ENCODE data around the gene MEX3D. TPM values are rescaled to one million over a fixed set of nuclear protein-coding genes. Genes with fewer than 3 reads are reported as not detected.

Gene MEX3D
- total RNA-seq, 2 donors from 2014 or later: 31.9 to 54.3 TPM

DNA sequence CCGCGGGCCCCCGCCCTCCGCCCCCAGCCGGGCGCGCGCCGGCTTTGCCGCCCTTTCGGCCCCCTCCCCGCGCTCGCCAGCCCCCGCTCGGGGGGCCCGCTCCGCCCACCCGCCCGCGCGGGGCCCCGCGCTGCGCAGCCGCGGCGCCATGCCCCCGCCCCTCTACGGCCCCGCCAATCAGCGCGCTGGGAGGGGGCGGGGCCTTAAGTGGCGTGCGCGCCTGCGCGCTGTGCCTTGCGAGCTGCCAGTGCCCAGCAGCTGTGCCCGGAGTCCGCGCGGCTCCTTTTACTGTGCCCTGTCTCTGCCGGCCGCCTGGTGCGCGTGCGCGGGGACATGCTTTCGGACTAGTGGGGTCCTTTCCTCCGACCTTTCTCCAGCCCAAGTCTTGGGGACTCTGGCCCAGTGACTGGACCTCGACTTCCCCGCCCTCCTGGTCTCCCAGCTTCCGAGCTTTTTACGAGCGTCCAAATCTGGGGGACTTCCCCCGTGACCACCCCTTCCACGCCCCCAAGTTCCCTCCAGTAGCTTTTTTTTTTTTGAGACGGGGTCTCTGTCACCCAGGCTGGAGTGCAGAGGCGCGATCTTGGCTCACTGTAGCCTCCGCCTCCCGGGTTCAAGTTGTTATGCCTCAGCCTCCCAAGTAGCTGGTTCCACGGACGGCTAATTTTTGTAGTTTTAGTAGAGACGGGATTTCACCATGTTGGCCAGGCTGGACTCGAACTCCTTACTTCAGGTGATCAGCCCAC lies 24.8 kb upstream of the MEX3D start, which contains the start of gene MBD3:
Gene MBD3 (minus strand): TSS at position 111 of the 746 bp plus-strand sequence. CDS start 234 bp downstream, outside the sequence.
- H3K9me3 ChIP-seq: no peaks in the 10 kb centered on the region
- peak within 1 kb of the TSS; percentile 78 for H3K4me3 ChIP-seq
- H3K36me3 ChIP-seq: peaks cover 4% of the 10 kb centered on the region
- H3K9ac ChIP-seq (ENCODE audit: low read depth in 2 of 2, low read length in 2 of 2): peak within 1 kb of the TSS; percentile 96 to 99
- peak within 1 kb of the TSS; percentile 74 for H3K27ac ChIP-seq
- H3K27me3 ChIP-seq: no peaks in the 10 kb centered on the region
- intact Hi-C loops (cut with DNase I): no loop called here
- no peak for TF ChIP-seq CTCF (IDR thresholded peaks at IDR 0.05)
- DNase-seq: peak; percentile 93
- peaks cover 10% of the 10 kb centered on the region for H3K4me1 ChIP-seq

- no peaks in the 10 kb centered on the region for H3K9me3 ChIP-seq
- H3K27me3 ChIP-seq: no peaks in the 10 kb centered on the region
- H3K4me3 ChIP-seq: peak overlapping the region; percentile 78
- DNase-seq: peak; percentile 83
- peak overlapping the region; percentile 96 to 99 for H3K9ac ChIP-seq (ENCODE audit: low read depth in 2 of 2, low read length in 2 of 2)
- H3K4me1 ChIP-seq: peaks cover 10% of the 10 kb centered on the region
- peak overlapping the region; percentile 74 for H3K27ac ChIP-seq
- H3K36me3 ChIP-seq: no peaks in the 10 kb centered on the region
- intact Hi-C loops (cut with DNase I): no loop called here
- no peak for TF ChIP-seq CTCF (IDR thresholded peaks at IDR 0.05)
Observed at GRCh38 chr19:1592024-1592754, 24.1 kb upstream of the MEX3D start.

DNA sequence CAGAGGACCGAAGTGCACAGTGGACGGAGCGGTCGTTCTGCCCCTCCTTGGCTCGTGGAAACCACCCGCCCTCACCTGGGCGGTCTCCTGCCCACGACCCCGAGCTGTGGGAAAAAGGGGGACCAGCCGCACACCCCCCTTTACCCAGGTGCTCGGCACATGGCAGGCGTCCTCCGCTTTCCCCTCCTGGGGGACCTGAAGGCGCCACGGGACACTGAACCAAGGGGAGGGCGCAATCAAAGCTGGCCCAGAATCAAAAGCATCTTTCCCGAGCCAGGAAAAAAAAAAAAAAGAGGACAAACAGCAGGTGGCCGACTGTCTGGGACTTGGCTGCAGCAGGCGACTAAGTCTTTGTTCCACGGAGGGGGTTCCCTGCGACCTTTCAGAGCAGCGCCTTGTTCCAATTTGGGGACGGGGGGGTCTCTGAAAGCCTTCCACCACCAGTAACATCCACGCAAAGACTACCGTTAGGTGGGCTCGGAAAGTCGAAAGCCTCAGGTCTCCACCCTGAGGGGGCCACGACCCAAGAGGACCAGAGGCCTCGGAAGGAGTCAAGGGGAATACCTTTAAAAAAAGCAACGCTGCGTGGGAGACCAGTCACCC lies 23.4 kb upstream of the MEX3D start:
- DNase-seq: no peak
- intact Hi-C loops (cut with DNase I): no loop called here
- Histone ChIP-seq H3K27ac (peak overlapping the region; percentile 74), H3K27me3 (no peaks in the 10 kb centered on the region), H3K36me3 (no peaks in the 10 kb centered on the region), H3K9me3 (no peaks in the 10 kb centered on the region), H3K4me3 (peak overlapping the region; percentile 78), H3K9ac (ENCODE audit: low read depth in 2 of 2, low read length in 2 of 2) (peak overlapping the region; percentile 96 to 99), H3K4me1 (peaks cover 10% of the 10 kb centered on the region)
- no peak for TF ChIP-seq CTCF (IDR thresholded peaks at IDR 0.05)

- Histone ChIP-seq H3K27ac (peak overlapping the region; percentile 74), H3K27me3 (no peaks in the 10 kb centered on the region)
- DNase-seq: no peak
Observed at GRCh38 chr19:1590641-1591397, 22.7 kb upstream of the MEX3D start.

More at GRCh38 chr19:1590641-1591397, 22.7 kb upstream of the MEX3D start:
- Histone ChIP-seq H3K36me3 (no peaks in the 10 kb centered on the region), H3K9ac (ENCODE audit: low read depth in 2 of 2, low read length in 2 of 2) (peak overlapping the region; percentile 96 to 99), H3K4me3 (peak overlapping the region; percentile 78), H3K9me3 (no peaks in the 10 kb centered on the region), H3K4me1 (peaks cover 10% of the 10 kb centered on the region)
- intact Hi-C loops (cut with DNase I): no loop called here
- no peak for TF ChIP-seq CTCF (IDR thresholded peaks at IDR 0.05)
